H9 (cell line): ENCODE results near the gene DLG2. TPM values are rescaled to one million over a fixed set of nuclear protein-coding genes. Genes with fewer than 3 reads are reported as not detected.

Experiments used
- DNase-seq: peaks from one replicate; pipeline ENCODE4 v3.0.0-alpha.2; 2017
- H2AFZ ChIP-seq: one replicate; pipeline ENCODE4 v1.6.1; 2013; ENCODE audit warnings: mild to moderate bottlenecking, low read length, control low read depth, moderate library complexity
- H2AK5ac ChIP-seq: 2 replicates; pipeline ENCODE4 v1.6.1; 2013; ENCODE audit warnings: low read length, control low read depth, mixed read lengths; ENCODE audit not compliant: insufficient read length
- H2BK120ac ChIP-seq: one replicate; pipeline ENCODE4 v1.6.1; 2013; ENCODE audit warnings: low read depth, mild to moderate bottlenecking, low read length, control low read depth, inconsistent platforms; ENCODE audit not compliant: poor library complexity, severe bottlenecking
- H2BK12ac ChIP-seq: 2 replicates; pipeline ENCODE4 v1.6.1; 2013; ENCODE audit warnings: low read length, control low read depth, mixed read lengths, low read depth; ENCODE audit not compliant: insufficient read length
- H2BK15ac ChIP-seq: 2 replicates; pipeline ENCODE4 v1.6.1; 2013; ENCODE audit warnings: low read depth, low read length, control low read depth
- H2BK20ac ChIP-seq: one replicate; pipeline ENCODE4 v1.6.1; 2013; ENCODE audit warnings: low read depth, mild to moderate bottlenecking, low read length, control low read depth, inconsistent platforms; ENCODE audit not compliant: poor library complexity, severe bottlenecking
- H2BK5ac ChIP-seq: 2 replicates; pipeline ENCODE4 v1.6.1; 2013; ENCODE audit warnings: low read length, control low read depth, mixed read lengths; ENCODE audit not compliant: insufficient read length
- H3K14ac ChIP-seq: 2 replicates; pipeline ENCODE4 v1.6.1; 2013; ENCODE audit warnings: low read length, control low read depth; ENCODE audit not compliant: insufficient read depth
- H3K18ac ChIP-seq: 2 replicates; pipeline ENCODE4 v1.6.1; 2013; ENCODE audit warnings: low read depth, mild to moderate bottlenecking, mixed read lengths, low read length, control low read depth; ENCODE audit not compliant: insufficient read length
- H3K23ac ChIP-seq: 2 replicates; pipeline ENCODE4 v1.6.1; 2013; ENCODE audit warnings: low read length, control low read depth, mixed read lengths, low read depth; ENCODE audit not compliant: insufficient read length
- H3K23me2 ChIP-seq: 2 replicates; pipeline ENCODE4 v1.6.1; 2013; ENCODE audit warnings: low read depth, mild to moderate bottlenecking, mixed read lengths, low read length, control low read depth; ENCODE audit not compliant: insufficient read length, poor library complexity, severe bottlenecking
- H3K27ac ChIP-seq: 2 replicates; pipeline ENCODE4 v1.5.1; 2013; ENCODE audit warnings: low read length, control low read depth, mixed read lengths, low read depth; ENCODE audit not compliant: insufficient read length
- H3K27me3 ChIP-seq: 2 replicates; pipeline ENCODE4 v1.6.1; 2013; ENCODE audit warnings: low read length, control low read depth, inconsistent platforms; ENCODE audit not compliant: insufficient read depth
- H3K4ac ChIP-seq: 2 replicates; pipeline ENCODE4 v1.6.1; 2013; ENCODE audit warnings: low read depth, mild to moderate bottlenecking, control low read depth, inconsistent platforms, low read length, moderate library complexity
- H3K4me1 ChIP-seq: 2 replicates; pipeline ENCODE4 v1.6.1; 2013; ENCODE audit warnings: low read length, control low read depth, inconsistent platforms; ENCODE audit not compliant: insufficient read depth
- H3K4me2 ChIP-seq: 2 replicates; pipeline ENCODE4 v1.6.1; 2013; ENCODE audit warnings: low read length, control low read depth, mixed read lengths; ENCODE audit not compliant: insufficient read length, insufficient read depth
- H3K56ac ChIP-seq: 2 replicates; pipeline ENCODE4 v1.6.1; 2013; ENCODE audit warnings: low read depth, mild to moderate bottlenecking, mixed read lengths, low read length, control low read depth; ENCODE audit not compliant: insufficient read length
- H3K79me1 ChIP-seq: 2 replicates; pipeline ENCODE4 v1.6.1; 2013; ENCODE audit warnings: low read depth, mild to moderate bottlenecking, moderate library complexity, low read length, control low read depth, inconsistent platforms; ENCODE audit not compliant: insufficient read depth, poor library complexity, severe bottlenecking
- H3K79me2 ChIP-seq: 2 replicates; pipeline ENCODE4 v1.6.1; 2013; ENCODE audit warnings: low read length, control low read depth, inconsistent platforms; ENCODE audit not compliant: insufficient read depth
- H3K9ac ChIP-seq: 2 replicates; pipeline ENCODE4 v1.6.1; 2013; ENCODE audit warnings: low read length, control low read depth, mixed read lengths; ENCODE audit not compliant: insufficient read length; ENCODE audit errors: extremely low read depth
- H3K9me3 ChIP-seq: one replicate; pipeline ENCODE4 v1.6.1; 2013; ENCODE audit warnings: low read depth, low read length, inconsistent platforms; ENCODE audit not compliant: control insufficient read depth
- H3T11ph ChIP-seq: one replicate; pipeline ENCODE4 v1.6.1; 2013; ENCODE audit warnings: mild to moderate bottlenecking, low read length, control low read depth, inconsistent platforms
- H4K20me1 ChIP-seq: one replicate; pipeline ENCODE4 v1.6.1; 2013; ENCODE audit not compliant: control insufficient read depth, insufficient read length, insufficient read depth
- H4K5ac ChIP-seq: 2 replicates; pipeline ENCODE4 v1.6.1; 2013; ENCODE audit warnings: low read depth, mild to moderate bottlenecking, mixed read lengths, low read length, control low read depth; ENCODE audit not compliant: insufficient read length
- H4K8ac ChIP-seq: replicated peaks from 2 replicates; pipeline ENCODE4 v1.6.1; 2013; ENCODE audit warnings: low read length, control low read depth, mixed read lengths, low read depth; ENCODE audit not compliant: insufficient read length
- H4K91ac ChIP-seq: 2 replicates; pipeline ENCODE4 v1.6.1; 2013; ENCODE audit warnings: low read depth, mild to moderate bottlenecking, moderate library complexity, mixed read lengths, low read length, control low read depth; ENCODE audit not compliant: insufficient read length
- H3K27ac Mint-ChIP-seq, 3 experiments: 2 replicates in 2 of 3; 3 replicates in 1 of 3; pipeline ENCODE4 v1.8.0; 2020 to 2021; ENCODE audit warnings: mixed read lengths in 3 of 3, mild to moderate bottlenecking in 1 of 3, moderate library complexity in 1 of 3
- H3K27me3 Mint-ChIP-seq: 2 replicates; pipeline ENCODE4 v1.8.0; 2021; ENCODE audit warnings: low read depth, mild to moderate bottlenecking, moderate library complexity, mixed read lengths
- H3K36me3 Mint-ChIP-seq, 3 experiments: 2 replicates in 2 of 3; 3 replicates in 1 of 3; pipeline ENCODE4 v1.8.0; 2020 to 2021; ENCODE audit warnings: low read depth in 3 of 3, mixed read lengths in 3 of 3; ENCODE audit not compliant: insufficient read depth in 1 of 3
- H3K4me1 Mint-ChIP-seq, 2 experiments: 2 replicates each; pipeline ENCODE4 v1.8.0; 2020; ENCODE audit warnings: mixed read lengths in 2 of 2
- H3K4me3 Mint-ChIP-seq, 2 experiments: 2 replicates in 1 of 2; 3 replicates in 1 of 2; pipeline ENCODE4 v1.8.0; 2020 to 2021; ENCODE audit warnings: mild to moderate bottlenecking in 2 of 2, mixed read lengths in 2 of 2, moderate library complexity in 1 of 2
- H3K9me3 Mint-ChIP-seq, 2 experiments: 2 replicates in 1 of 2; 3 replicates in 1 of 2; pipeline ENCODE4 v1.8.0; 2020; ENCODE audit warnings: mild to moderate bottlenecking in 2 of 2, mixed read lengths in 2 of 2, moderate library complexity in 1 of 2
- whole genome bisulfite sequencing: extraction: QIAGEN DNeasy Blood & Tissue Kit; methylation state at CpG from one replicate; pipeline ENCODE4 v1.1.7; 2013; ENCODE audit warnings: missing lambda C conversion rate, low lambda C conversion rate, mixed read lengths; ENCODE audit not compliant: insufficient read length; ENCODE audit errors: extremely low coverage; 5-methylcytosine and 5-hydroxymethylcytosine counted together
- total RNA-seq: library from RNA; stranded (reverse); gene quantifications from 2 replicates; pipeline ENCODE4 v1.2.1, GENCODE V29; 2021
- TF ChIP-seq, protein P1 (sequence below): fragments of 200-600 bp; sonication (generic); conservative IDR thresholded peaks from 3 replicates; pipeline ENCODE4 v1.8.0; 2021; ENCODE audit warnings: antibody characterized with exemption, mild to moderate bottlenecking

The DLG2 gene
- total RNA-seq, 1 experiment from 2014 or later, result 8.0 TPM

DNA sequence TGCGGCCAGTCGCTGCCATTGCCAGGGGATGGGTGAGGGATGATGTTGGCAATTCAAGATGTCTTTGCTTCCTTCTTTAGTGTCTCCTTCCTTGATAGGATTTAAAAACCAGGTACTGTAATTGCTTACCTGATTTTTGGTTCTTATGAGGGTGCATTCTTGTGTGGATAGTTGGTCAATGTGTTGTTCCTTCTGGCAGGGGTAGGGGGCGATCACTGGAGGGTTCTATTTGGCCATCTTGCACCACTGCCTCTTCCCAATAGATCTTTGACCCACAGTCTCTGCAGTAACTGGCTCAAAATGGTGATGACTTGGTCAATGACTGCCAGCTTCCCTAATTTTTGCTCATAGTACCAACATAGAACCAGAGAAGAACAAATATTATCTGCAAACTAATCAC, 680.1 kb downstream of the DLG2 start:
- Mint-ChIP-seq H3K36me3 (peaks cover 3 to 13% (median 8%) of the 10 kb centered on the region in 3 experiments; a peak in 5 of 7 replicates), H3K4me3 (no peak overlapping the region), H3K27me3 (no peaks in the 10 kb centered on the region), H3K4me1 (peaks cover 22 to 23% of the 10 kb centered on the region in 2 experiments), H3K27ac (no peak overlapping the region), H3K9me3 (peaks cover 8% of the 10 kb centered on the region in 2 experiments; a peak in 4 of 5 replicates)
- Histone ChIP-seq H2BK120ac (no peak overlapping the region), H3K4me2 (no peak overlapping the region), H3T11ph (no peak overlapping the region), H2BK20ac (no peak overlapping the region), H3K9ac (no peak overlapping the region), H3K4me1 (no peaks in the 10 kb centered on the region; the same call in 1 of the 2 replicates), H2AK5ac (no peak overlapping the region), H3K27me3 (no peaks in the 10 kb centered on the region), H3K56ac (no peak overlapping the region), H2BK12ac (no peak overlapping the region), H3K23me2 (no peaks in the 10 kb centered on the region), H3K23ac (no peak overlapping the region), H3K27ac (no peak overlapping the region), H2BK15ac (no peak overlapping the region), H3K18ac (no peak overlapping the region), H3K79me2 (no peaks in the 10 kb centered on the region), H2AFZ (no peak overlapping the region), H4K20me1 (no peaks in the 10 kb centered on the region), H4K8ac (no peak overlapping the region), H3K9me3 (no peaks in the 10 kb centered on the region), H4K5ac (no peak overlapping the region), H4K91ac (no peak overlapping the region), H2BK5ac (no peak overlapping the region), H3K79me1 (no peaks in the 10 kb centered on the region), H3K14ac (no peak overlapping the region), H3K4ac (no peak overlapping the region)
- DNase-seq, result no peak
- WGBS, result no CpG with 5 or more reads among the region's 3 CpGs
- TF ChIP-seq, protein P1, sequence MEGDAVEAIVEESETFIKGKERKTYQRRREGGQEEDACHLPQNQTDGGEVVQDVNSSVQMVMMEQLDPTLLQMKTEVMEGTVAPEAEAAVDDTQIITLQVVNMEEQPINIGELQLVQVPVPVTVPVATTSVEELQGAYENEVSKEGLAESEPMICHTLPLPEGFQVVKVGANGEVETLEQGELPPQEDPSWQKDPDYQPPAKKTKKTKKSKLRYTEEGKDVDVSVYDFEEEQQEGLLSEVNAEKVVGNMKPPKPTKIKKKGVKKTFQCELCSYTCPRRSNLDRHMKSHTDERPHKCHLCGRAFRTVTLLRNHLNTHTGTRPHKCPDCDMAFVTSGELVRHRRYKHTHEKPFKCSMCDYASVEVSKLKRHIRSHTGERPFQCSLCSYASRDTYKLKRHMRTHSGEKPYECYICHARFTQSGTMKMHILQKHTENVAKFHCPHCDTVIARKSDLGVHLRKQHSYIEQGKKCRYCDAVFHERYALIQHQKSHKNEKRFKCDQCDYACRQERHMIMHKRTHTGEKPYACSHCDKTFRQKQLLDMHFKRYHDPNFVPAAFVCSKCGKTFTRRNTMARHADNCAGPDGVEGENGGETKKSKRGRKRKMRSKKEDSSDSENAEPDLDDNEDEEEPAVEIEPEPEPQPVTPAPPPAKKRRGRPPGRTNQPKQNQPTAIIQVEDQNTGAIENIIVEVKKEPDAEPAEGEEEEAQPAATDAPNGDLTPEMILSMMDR, result no peak; the same call in 2 of the 3 replicates
